Measurements from ENCODE around the gene MEIS2. TPM values are rescaled to one million over a fixed set of nuclear protein-coding genes. Genes with fewer than 3 reads are reported as not detected.

The MEIS2 gene
- total RNA-seq, 2 experiments from 2014 or later, result not detected

- Mint-ChIP-seq H3K4me1 (ENCODE audit: low read depth) (no peaks in the 10 kb centered on the region), H3K4me3 (no peak overlapping the region), H3K27me3 (ENCODE audit: low read depth) (peaks cover 22% of the 10 kb centered on the region), H3K36me3 (ENCODE audit: low read depth) (no peaks in the 10 kb centered on the region), H3K27ac (no peak overlapping the region), H3K9me3 (no peaks in the 10 kb centered on the region)
- CTCF ChIA-PET, result no interaction called here
- intact Hi-C loops (cut with micrococcal nuclease), result no loop called here
- no peak for DNase-seq
These were observed 153.2 kb downstream of the MEIS2 start for GRCh38 chr15:36947035-36947719.

GRCh38 chr15:36944442-36944841 is 155.9 kb downstream of the MEIS2 start:
- no peak for DNase-seq
- Mint-ChIP-seq H3K36me3 (ENCODE audit: low read depth) (no peaks in the 10 kb centered on the region), H3K9me3 (no peaks in the 10 kb centered on the region), H3K27me3 (ENCODE audit: low read depth) (peaks cover 20% of the 10 kb centered on the region), H3K27ac (no peak overlapping the region), H3K4me3 (no peak overlapping the region), H3K4me1 (ENCODE audit: low read depth) (no peaks in the 10 kb centered on the region)
- intact Hi-C loops (cut with micrococcal nuclease), result no loop called here
- CTCF ChIA-PET, result no interaction called here

- Mint-ChIP-seq H3K9me3 (no peaks in the 10 kb centered on the region), H3K36me3 (ENCODE audit: low read depth) (no peaks in the 10 kb centered on the region), H3K4me1 (ENCODE audit: low read depth) (no peaks in the 10 kb centered on the region), H3K4me3 (no peak overlapping the region), H3K27ac (no peak overlapping the region), H3K27me3 (ENCODE audit: low read depth) (peaks cover 24% of the 10 kb centered on the region)
- DNase-seq, result no peak
- CTCF ChIA-PET, result no interaction called here
- intact Hi-C loops (cut with micrococcal nuclease), result no loop called here
These were observed 156.6 kb downstream of the MEIS2 start for GRCh38 chr15:36943508-36944361.

- Mint-ChIP-seq H3K36me3 (ENCODE audit: low read depth) (no peaks in the 10 kb centered on the region), H3K9me3 (no peaks in the 10 kb centered on the region), H3K27me3 (ENCODE audit: low read depth) (peaks cover 22% of the 10 kb centered on the region), H3K27ac (no peak overlapping the region), H3K4me3 (no peak overlapping the region), H3K4me1 (ENCODE audit: low read depth) (no peaks in the 10 kb centered on the region)
- DNase-seq, result no peak
- CTCF ChIA-PET, result no interaction called here
- intact Hi-C loops (cut with micrococcal nuclease), result no loop called here
These were observed 158.0 kb downstream of the MEIS2 start for GRCh38 chr15:36942248-36942827.

GRCh38 chr15:36941798-36942197 is 158.6 kb downstream of the MEIS2 start:
- Mint-ChIP-seq H3K27me3 (ENCODE audit: low read depth) (peaks cover 22% of the 10 kb centered on the region), H3K27ac (no peak overlapping the region), H3K4me3 (no peak overlapping the region), H3K4me1 (ENCODE audit: low read depth) (no peaks in the 10 kb centered on the region), H3K36me3 (ENCODE audit: low read depth) (no peaks in the 10 kb centered on the region), H3K9me3 (no peaks in the 10 kb centered on the region)
- DNase-seq, result no peak
- CTCF ChIA-PET, result no interaction called here
- intact Hi-C loops (cut with micrococcal nuclease), result no loop called here

GRCh38 chr15:36940636-36941260 is 159.6 kb downstream of the MEIS2 start:
- Mint-ChIP-seq H3K4me3 (no peak overlapping the region), H3K36me3 (ENCODE audit: low read depth) (no peaks in the 10 kb centered on the region), H3K9me3 (no peaks in the 10 kb centered on the region), H3K27ac (no peak overlapping the region), H3K4me1 (ENCODE audit: low read depth) (no peaks in the 10 kb centered on the region), H3K27me3 (ENCODE audit: low read depth) (peaks cover 24% of the 10 kb centered on the region)
- CTCF ChIA-PET, result no interaction called here
- intact Hi-C loops (cut with micrococcal nuclease), result no loop called here
- DNase-seq, result no peak

- CTCF ChIA-PET, result no interaction called here
- no peak overlapping the region for H3K27ac Mint-ChIP-seq
- no peak for DNase-seq
- peaks cover 24% of the 10 kb centered on the region for H3K27me3 Mint-ChIP-seq (ENCODE audit: low read depth)
- no peaks in the 10 kb centered on the region for H3K9me3 Mint-ChIP-seq
- intact Hi-C loops (cut with micrococcal nuclease), result no loop called here
- H3K4me3 Mint-ChIP-seq, result no peak overlapping the region
- H3K36me3 Mint-ChIP-seq (ENCODE audit: low read depth), result no peaks in the 10 kb centered on the region
- no peaks in the 10 kb centered on the region for H3K4me1 Mint-ChIP-seq (ENCODE audit: low read depth)
These were observed 160.1 kb downstream of the MEIS2 start for GRCh38 chr15:36940219-36940618.

GRCh38 chr15:36938764-36939163 is 161.6 kb downstream of the MEIS2 start:
- DNase-seq, result no peak
- Mint-ChIP-seq H3K4me3 (no peak overlapping the region), H3K27ac (no peak overlapping the region), H3K36me3 (ENCODE audit: low read depth) (no peaks in the 10 kb centered on the region), H3K4me1 (ENCODE audit: low read depth) (no peaks in the 10 kb centered on the region), H3K9me3 (no peaks in the 10 kb centered on the region), H3K27me3 (ENCODE audit: low read depth) (peaks cover 15% of the 10 kb centered on the region)
- CTCF ChIA-PET, result no interaction called here
- intact Hi-C loops (cut with micrococcal nuclease), result no loop called here

GRCh38 chr15:36938131-36938530 is 162.2 kb downstream of the MEIS2 start:
- peaks cover 12% of the 10 kb centered on the region for H3K27me3 Mint-ChIP-seq (ENCODE audit: low read depth)
- intact Hi-C loops (cut with micrococcal nuclease), result no loop called here
- no peaks in the 10 kb centered on the region for H3K4me1 Mint-ChIP-seq (ENCODE audit: low read depth)
- no peaks in the 10 kb centered on the region for H3K9me3 Mint-ChIP-seq
- DNase-seq, result no peak
- H3K36me3 Mint-ChIP-seq (ENCODE audit: low read depth), result no peaks in the 10 kb centered on the region
- CTCF ChIA-PET, result no interaction called here
- H3K27ac Mint-ChIP-seq, result no peak overlapping the region
- no peak overlapping the region for H3K4me3 Mint-ChIP-seq

GRCh38 chr15:36936613-36937012 is 163.7 kb downstream of the MEIS2 start:
- intact Hi-C loops (cut with micrococcal nuclease), result no loop called here
- no peak overlapping the region for H3K27ac Mint-ChIP-seq
- no peaks in the 10 kb centered on the region for H3K4me1 Mint-ChIP-seq (ENCODE audit: low read depth)
- H3K36me3 Mint-ChIP-seq (ENCODE audit: low read depth), result no peaks in the 10 kb centered on the region
- no peaks in the 10 kb centered on the region for H3K9me3 Mint-ChIP-seq
- CTCF ChIA-PET, result no interaction called here
- peaks cover 10% of the 10 kb centered on the region for H3K27me3 Mint-ChIP-seq (ENCODE audit: low read depth)
- no peak overlapping the region for H3K4me3 Mint-ChIP-seq
- no peak for DNase-seq

- H3K4me1 Mint-ChIP-seq (ENCODE audit: low read depth), result no peaks in the 10 kb centered on the region
- H3K27me3 Mint-ChIP-seq (ENCODE audit: low read depth), result peaks cover 3% of the 10 kb centered on the region
- DNase-seq, result no peak
- H3K9me3 Mint-ChIP-seq, result no peaks in the 10 kb centered on the region
- CTCF ChIA-PET, result interaction anchor here (0.6 kb wide), 1 partner anchor 669 kb away, joined by 4 read pairs; no protein-coding TSS in a partner anchor
- no peak overlapping the region for H3K27ac Mint-ChIP-seq
- no peaks in the 10 kb centered on the region for H3K36me3 Mint-ChIP-seq (ENCODE audit: low read depth)
- no peak overlapping the region for H3K4me3 Mint-ChIP-seq
- intact Hi-C loops (cut with micrococcal nuclease), result no loop called here
These were observed 166.9 kb downstream of the MEIS2 start for GRCh38 chr15:36933255-36933990.

- peaks cover 6% of the 10 kb centered on the region for H3K27me3 Mint-ChIP-seq (ENCODE audit: low read depth)
- H3K36me3 Mint-ChIP-seq (ENCODE audit: low read depth), result peaks cover 1% of the 10 kb centered on the region
- intact Hi-C loops (cut with micrococcal nuclease), result no loop called here
- H3K4me3 Mint-ChIP-seq, result no peak overlapping the region
- H3K9me3 Mint-ChIP-seq, result no peaks in the 10 kb centered on the region
- H3K27ac Mint-ChIP-seq, result no peak overlapping the region
- DNase-seq, result no peak
- CTCF ChIA-PET, result no interaction called here
- H3K4me1 Mint-ChIP-seq (ENCODE audit: low read depth), result no peaks in the 10 kb centered on the region
These were observed 168.3 kb downstream of the MEIS2 start for GRCh38 chr15:36932070-36932469.

Measured in activated naive CD4-positive, alpha-beta T cell treated with anti-CD3 and anti-CD28 coated beads for 36 hours (primary cell).